SIG-M5 treated with dmso at 0.1 percent for 504 hours (cell line): ENCODE data around the gene RAP2A.

Experiments
- DNase-seq: peaks from one replicate; lab custom pipeline; 2025; ENCODE audit not compliant: unreplicated experiment; lab: John Stamatoyannopoulos, UW

The RAP2A gene

GRCh38 chr13:97422118-97423054 lies 11.6 kb upstream of the RAP2A start:
- no peak for DNase-seq

GRCh38 chr13:97423300-97424045 lies 10.5 kb upstream of the RAP2A start:
- no peak for DNase-seq

GRCh38 chr13:97425590-97425989 lies 8.4 kb upstream of the RAP2A start:
- no peak for DNase-seq

DNA sequence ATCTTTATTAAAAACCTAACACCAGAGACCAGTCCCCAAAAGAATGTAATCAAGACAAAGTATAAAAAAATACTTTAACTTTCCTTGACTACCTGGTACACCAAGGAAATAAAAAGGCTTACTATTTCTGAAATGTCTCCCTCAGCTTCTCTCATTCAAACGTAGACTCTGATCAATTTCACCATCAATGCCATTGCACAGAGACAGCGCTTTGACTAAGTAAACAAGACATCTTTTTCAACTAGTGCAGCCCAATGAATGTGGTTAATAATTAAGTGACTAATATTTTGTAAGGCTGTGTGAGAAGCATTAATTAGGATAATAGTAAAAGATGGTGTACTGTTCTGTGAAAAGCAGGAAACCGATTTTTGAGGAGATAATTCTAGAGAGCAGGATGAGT lies 7.3 kb upstream of the RAP2A start:
- DNase-seq: no peak

GRCh38 chr13:97429681-97430081 lies 4.3 kb upstream of the RAP2A start:
- DNase-seq: peak; percentile 40

DNA sequence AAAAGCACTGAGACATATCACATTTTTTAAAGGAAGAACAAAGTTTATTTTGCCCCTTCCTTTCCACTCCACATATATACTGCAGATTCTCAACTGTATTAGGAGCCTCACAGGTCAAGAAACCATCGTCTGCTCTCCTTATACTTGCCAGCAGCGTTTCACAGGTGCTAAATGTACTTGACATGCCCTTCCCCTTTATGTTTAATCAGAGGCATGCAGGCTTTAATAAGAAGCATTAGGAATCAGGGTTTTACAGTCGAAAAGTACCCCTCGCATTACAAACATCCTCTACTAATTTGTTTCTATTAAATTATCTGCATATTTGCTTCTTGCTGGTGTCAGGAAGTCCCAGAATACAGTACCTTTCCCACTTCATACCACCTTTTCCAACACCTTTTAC lies 3.7 kb upstream of the RAP2A start:
- DNase-seq: no peak

DNA sequence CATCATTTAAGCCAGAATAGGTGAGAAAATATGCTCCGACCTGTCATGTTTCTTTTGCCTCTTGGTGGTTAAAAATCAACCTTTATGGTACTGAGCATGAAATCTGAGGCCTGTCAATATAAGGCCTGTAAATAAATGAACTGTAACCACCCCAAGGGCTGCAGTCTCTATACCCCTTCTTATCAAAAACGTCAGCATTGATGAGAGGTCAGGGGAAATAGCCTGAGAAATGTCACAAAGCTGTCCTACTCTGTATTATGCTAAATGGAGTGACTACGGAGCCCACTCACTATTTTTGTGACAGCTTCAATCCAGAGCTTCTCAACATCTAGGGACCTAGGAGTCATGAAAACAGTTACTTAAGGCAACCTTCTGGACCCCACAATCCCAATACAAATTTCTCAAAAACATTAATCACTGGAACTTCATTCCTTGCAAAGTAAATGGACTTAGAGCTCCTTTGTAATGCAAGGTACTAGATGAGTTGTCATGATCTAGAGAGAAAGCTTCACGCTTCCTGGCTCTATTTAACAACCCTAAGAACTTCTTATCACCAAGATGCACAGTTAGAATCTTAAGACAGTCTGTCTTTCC lies 2.7 kb upstream of the RAP2A start:
- no peak for DNase-seq

GRCh38 chr13:97432232-97432916 lies 1.6 kb upstream of the RAP2A start:
- no peak for DNase-seq

DNA sequence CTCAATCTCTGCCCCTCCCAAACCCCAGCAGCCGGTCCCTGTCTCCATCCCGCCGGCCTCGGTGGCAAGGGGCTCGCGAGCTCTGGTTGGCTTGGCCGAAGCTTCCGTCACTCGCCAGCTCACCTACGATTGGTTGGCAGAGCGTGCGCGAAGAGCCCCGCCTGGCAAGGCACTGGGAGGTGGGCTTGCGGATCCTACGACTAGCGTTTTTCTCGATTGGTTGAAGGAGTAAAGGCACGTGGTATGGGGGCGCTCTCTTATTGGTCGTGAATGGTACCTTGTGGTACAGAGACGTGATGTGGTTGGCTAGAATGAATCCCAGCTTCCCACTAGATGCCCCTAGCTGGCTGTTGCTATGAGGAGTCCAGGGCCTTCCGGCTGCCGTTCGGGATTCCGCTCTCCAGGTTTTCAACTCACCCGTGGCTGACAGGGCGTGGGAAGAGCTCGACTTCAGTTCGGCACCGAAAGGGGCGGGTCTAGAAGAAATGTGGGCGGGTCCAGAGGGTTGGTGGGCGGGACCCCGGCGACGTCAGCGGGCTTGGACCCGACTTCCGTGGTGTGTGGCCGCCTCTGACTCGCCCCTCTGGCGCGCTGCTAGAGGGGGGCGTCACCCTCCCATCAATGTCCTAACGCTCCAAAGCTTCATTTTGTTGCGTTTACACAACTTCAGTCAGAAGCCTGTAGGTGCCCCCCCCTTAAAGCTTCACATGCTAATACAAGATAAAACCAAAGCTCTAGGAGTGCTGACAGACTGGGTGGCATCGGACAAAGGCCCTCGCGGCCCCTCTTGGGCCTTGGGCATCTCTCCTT lies 847 bp upstream of the RAP2A start:
- DNase-seq: peak; percentile 99

DNA sequence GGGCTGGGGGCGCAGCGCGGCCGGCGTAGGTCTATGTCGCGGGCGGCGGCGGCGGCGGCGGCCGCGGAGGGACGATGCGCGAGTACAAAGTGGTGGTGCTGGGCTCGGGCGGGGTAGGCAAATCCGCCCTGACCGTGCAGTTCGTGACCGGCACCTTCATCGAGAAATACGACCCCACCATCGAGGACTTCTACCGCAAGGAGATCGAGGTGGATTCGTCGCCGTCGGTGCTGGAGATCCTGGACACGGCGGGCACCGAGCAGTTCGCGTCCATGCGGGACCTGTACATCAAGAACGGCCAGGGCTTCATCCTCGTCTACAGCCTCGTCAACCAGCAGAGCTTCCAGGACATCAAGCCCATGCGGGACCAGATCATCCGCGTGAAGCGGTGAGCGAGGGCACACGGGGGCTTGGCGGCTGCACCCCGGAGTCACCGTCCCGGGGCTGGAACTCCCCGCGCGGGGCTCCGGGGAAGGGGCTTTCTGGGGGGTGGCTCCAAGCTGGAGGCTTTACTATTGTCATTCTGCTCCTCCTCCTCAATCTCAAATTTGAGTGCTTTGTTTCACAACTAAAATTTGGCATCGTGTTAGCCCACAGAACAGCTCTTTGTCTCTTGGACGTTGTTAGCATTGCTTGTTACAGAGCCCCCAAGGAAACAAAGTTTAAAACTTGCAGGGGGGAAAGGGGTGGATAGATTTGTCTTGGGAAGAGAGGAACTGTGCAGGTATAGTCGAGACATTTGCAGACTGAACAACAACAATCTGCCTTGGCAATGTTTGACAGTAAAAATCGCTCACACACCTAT lies 630 bp downstream of the RAP2A start:
- peak; percentile 19 for DNase-seq

DNA sequence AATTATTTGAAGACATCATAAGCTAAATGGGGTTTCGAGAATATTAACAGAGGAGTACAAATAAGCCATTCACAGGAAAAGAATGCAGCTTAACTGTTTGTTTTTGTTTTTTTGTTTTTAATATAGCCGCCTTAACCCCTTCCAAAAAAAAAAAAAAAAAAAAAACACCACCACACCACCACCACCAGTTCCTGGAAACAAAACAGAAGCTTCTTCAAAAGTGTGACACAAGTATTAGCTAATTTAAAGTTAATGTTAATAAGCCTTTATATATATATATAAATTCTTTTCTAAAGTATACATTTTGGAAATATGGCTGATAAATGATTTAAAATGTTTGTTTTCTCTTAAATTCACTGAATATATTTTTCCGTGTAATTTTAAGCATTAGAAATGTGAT lies 1.4 kb downstream of the RAP2A start:
- DNase-seq: no peak

DNA sequence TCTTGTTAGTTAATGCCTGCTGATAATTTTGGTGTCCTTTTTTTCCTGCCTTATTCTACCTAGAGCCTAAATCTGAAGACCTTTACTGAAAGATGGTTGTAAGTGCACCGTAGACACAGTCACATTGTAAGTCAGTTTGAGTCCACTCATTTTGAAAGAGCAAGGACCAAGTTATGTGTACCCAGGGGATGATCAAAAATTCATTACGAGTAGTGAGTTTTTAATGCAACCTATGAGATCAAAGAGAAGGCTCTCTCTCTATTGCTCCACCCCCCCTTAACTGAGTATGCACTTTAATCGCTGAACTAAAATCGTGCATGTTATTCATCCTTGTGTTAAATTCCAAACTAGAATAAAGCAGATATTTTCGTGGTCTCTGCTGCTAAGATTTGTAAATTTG lies 1.8 kb downstream of the RAP2A start:
- DNase-seq: no peak

GRCh38 chr13:97436845-97437244 lies 2.9 kb downstream of the RAP2A start:
- DNase-seq: no peak

GRCh38 chr13:97437729-97438128 lies 3.8 kb downstream of the RAP2A start:
- DNase-seq: no peak

- DNase-seq: no peak
Observed at GRCh38 chr13:97438856-97439595, 5.1 kb downstream of the RAP2A start.

DNA sequence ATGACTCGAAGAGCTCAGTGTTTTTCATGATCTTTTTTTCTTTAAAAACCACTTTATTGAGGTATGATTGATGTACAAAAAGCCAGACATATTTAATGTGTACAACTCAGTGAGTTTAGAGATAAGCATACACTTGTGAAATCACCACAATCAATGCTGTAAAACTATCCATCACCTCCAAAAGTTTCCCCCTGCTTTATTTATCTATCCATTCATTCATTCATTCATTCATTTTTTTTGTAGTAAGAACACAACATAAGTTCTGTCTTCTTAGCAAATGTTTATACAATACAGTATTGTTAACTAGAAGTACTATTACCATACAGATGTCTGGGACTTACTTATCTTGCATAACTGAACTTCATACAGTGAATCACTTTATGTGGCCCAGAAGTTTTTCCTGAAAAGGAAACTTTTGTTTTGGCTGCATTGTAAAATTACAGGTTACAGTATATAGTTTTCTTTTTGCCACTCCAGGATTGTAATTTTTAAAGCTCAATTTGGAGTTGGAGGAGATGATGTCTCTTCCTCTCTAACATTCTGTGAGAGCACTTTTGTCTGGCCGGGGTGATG lies 6.7 kb downstream of the RAP2A start:
- no peak for DNase-seq

GRCh38 chr13:97441368-97441767 lies 7.4 kb downstream of the RAP2A start:
- no peak for DNase-seq

DNA sequence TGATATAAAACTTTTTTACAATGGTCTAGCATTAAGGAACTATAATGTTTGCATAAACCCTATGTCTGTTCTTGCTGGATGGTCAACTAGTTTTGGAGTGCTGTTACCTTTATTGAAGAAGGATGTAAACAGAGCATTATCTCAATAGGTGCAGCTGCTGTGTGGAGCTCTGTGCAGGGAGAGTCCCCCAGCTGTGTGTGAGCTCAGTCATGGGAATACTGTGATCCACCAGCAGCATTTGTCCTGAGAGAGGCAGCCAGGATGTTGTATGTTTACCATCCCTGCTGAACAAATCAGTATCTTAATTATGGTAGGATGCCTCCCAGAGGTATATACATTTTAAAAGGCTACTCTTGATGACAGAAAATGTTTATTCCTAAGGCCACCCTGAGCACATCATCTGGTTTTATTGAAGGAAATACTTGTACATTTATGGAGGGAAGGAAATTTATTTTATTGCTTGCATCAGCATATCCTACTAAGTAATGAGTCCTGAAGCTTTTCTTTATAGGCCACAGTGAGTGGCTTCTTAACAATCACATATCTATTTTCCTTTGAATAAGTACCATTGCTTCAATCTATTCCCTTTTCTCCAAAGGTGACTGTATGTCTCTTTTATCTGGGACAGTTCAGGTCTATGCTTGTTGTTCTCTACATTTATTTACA lies 11.7 kb downstream of the RAP2A start:
- no peak for DNase-seq
